ENCODE data around the gene DLGAP4.

GRCh38 chr20:36424314-36424713 is 118.2 kb downstream of the DLGAP4 start:
- TF ChIP-seq POLR2A (IDR thresholded peaks at IDR 0.05; ENCODE audit: low read depth, low read length), result no peak
- no peak for TF ChIP-seq POLR2AphosphoS5 (IDR thresholded peaks at IDR 0.05; ENCODE audit: low read depth, low read length)
- no peak for TF ChIP-seq TAF1 (IDR thresholded peaks at IDR 0.05; ENCODE audit: borderline replicate concordance, low read depth, low read length)
